NCI-H510A (cell line): Measurements from ENCODE around the gene HMGCR.
A peak's percentile ranks its signal among the peaks of the same experiment; 100 is the strongest.
"Not testable (repeated sequence)": the region's sequence is repeated elsewhere in the genome, so short reads cannot be mapped to it uniquely, and the experiment has no call there.

Experiments
- DNase-seq: peaks from one replicate; lab custom pipeline; 2025; lab: John Stamatoyannopoulos, UW

HMGCR gene

DNA sequence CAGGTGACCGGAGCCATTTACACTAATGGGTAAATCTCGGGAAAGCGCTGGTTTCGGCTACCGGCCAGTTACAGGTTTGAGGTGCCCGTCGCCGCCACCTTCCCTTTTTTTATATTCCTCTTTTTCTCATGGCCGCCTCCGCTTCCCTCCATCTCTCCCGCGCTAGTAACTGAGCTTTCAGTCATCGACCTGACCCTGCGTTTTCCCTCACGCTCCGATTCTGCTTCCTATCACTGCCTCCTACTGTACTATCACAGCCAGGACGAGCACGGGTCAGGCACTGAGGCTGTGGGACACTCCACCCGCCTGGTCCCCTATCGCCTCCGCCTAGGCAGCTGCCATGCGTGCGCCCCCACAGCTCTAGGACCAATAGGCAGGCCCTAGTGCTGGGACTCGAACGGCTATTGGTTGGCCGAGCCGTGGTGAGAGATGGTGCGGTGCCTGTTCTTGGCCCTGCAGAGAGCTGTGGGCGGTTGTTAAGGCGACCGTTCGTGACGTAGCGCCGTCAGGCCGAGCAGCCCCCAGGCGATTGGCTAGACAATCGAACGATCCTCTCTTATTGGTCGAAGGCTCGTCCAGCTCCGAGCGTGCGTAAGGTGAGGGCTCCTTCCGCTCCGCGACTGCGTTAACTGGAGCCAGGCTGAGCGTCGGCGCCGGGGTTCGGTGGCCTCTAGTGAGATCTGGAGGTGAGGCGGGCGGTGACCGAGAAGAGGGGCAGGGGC is at the start of gene HMGCR:
TSS of gene HMGCR (plus strand) at position 606 of the 722 bp plus-strand sequence. CDS start 5,386 bp downstream, outside the sequence.
- peak; percentile 93 for DNase-seq

DNA sequence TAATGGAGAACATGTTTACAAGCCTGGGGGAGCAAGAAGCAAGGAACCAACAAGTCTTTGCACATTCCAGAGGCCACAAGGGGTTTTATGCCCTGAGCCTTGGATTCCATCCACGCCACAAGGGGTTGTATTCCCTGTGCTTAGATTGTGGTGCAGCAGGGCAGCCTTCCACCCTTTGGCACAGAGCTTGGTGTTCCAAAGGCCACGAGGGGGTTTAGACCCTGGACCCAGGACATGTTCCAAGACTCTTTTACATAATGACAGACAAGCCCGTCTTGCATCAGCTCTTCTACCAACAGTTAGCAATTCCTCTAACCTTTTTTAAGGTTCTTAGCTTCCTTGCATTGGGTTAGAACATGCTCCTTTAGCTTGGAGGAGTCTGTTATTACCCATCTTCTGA is 45.2 kb upstream of the HMGCR start:
- not testable (repeated sequence) for DNase-seq

DNA sequence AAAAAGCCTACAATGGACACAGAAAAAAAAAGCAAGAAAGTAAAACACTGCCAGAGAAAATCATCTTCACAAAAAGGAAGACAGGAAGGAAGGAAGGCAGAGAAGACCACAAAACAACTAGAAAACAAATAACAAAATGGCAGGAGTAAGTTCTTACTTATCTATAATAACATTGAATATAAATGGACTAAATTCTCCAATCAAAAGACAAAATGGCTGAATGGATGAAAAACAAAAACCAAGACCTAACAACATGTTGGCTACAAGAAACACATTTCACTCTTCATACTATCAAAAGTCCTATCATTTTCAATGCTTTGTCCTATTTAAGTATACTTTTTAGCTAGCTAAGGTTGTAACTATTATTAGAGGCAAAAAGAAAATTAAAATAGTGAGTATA is 36.9 kb upstream of the HMGCR start:
- DNase-seq: no peak

DNA sequence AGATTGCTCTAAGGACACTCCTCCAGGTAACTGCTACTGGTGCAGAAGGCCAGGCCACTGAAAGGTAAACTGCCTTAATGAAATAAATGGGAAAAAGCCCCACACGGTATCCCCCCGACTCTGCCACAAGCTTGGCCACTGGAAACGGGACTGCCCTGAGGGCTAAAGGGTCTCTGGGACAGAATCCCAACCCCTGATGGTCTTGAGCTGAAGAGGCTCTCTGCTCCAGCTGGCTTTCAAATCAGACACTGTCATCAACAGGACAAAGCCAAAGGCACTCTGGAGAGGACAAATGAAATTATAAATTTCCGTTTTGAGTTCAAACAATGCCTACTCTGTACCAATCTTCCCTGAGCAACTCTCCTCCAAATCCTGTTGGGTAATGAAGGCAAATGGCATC is 33.6 kb upstream of the HMGCR start:
- no peak for DNase-seq

DNA sequence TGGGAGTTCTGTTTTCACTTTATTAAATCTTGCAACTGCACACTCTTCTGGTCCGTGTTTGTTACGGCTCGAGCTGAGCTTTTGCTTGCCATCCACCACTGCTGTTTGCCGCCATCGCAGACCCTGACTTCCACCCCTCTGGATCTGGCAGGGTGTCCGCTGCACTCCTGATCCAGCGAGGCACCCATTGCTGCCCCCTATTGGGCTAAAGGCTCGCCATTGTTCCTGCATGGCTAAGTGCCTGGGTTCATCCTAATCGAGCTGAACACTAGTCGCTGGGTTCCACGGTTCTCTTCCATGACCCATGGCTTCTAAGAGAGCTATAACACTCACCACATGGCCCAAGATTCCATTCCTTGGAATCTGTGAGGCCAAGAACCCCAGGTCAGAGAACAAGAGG is 32.5 kb upstream of the HMGCR start:
- DNase-seq: not testable (repeated sequence)

DNA sequence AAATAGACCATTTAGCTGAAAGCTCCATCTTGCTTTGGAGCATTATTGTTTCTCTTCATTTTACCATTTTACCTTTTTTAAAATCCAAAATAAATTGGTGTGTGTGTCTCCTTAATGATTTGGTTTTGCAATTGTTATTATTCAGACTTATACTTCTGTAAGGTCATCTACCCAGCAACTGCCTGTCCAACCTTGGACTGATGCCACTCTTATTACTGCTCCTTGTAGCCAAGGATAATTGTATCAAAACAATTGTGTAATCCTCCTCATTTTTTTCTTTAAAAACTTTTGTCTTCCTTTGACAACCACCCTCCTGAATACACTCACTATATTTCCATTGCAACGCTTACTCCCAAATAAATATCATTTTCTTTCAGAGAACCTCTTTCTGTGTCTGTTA is 30.3 kb upstream of the HMGCR start:
- no peak for DNase-seq

DNA sequence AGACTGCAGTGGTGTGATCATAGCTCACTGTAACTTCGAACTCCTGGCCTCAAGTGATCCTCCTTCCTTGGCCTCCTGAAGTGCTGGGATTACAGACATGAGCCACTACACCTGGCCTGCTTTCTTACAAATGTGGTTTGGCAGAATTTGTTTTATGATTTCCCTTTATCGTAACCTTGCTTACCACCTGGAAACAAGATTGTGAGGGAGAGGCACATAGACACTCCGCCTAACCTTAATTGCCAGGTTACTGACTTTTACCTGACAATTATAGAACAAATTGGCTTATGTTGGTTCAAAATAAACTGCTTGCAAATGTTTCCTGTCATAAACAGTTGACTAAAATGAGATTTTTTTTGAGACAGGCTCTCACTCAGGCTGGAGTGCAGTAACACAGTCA is 26.8 kb upstream of the HMGCR start:
- DNase-seq: no peak

DNA sequence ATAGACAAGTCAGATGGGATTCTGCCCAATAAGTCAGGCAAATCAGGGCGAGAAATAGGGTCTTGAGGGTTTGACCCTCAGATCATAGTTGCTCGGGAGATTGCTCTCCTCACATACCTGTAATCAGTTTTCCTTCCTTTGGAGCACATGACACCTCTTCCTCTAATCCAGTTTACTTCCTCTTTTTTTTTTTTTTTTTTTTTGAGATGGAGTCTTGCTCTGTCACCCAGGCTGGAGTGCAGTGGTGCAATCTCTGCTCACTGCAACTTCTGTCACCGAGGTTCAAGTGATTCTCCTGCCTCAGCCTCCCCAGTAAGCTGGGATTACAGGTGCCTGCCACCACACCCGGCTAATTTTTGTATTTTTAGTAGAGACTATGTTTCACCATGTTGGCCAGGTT is 17.9 kb upstream of the HMGCR start:
- not testable (repeated sequence) for DNase-seq

DNA sequence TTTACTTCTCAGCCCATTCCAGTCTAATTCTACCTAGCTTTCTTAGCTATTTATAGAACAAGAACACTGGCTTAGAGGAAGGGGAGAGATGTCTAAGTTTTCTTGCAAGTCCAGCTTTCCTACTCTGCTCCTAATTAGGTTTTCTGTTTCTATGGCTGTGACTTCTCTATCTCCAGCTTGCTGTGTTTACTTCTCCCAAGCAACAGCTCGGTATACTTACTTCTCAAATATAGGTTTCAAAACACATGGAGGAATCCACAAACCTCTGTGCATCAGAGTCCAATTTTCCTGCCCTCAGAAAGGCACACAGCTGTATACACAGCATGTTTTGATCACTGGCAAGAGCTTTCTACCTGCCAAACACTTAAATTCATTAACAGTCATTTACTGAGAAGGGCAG is 17.4 kb upstream of the HMGCR start:
- DNase-seq: no peak

DNA sequence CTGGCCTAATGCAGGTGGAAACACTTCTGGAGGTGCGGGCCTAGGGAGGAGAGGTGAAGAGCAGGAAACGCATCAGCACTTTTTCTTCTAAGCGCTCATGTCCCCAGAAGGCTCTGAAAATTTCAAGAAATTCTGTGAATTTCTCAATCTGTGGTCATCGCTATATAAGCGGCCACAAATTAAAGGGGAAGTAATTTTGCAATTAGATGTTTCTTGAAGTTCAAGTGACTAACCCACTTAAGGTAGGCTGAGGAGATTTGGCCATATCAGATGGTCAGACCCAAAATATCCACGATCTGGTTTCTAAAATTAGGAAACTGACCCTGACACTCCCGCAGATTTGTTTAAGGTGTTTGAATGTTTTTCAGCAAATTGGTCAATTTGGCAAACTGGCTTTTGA is 16.6 kb upstream of the HMGCR start:
- no peak for DNase-seq

DNA sequence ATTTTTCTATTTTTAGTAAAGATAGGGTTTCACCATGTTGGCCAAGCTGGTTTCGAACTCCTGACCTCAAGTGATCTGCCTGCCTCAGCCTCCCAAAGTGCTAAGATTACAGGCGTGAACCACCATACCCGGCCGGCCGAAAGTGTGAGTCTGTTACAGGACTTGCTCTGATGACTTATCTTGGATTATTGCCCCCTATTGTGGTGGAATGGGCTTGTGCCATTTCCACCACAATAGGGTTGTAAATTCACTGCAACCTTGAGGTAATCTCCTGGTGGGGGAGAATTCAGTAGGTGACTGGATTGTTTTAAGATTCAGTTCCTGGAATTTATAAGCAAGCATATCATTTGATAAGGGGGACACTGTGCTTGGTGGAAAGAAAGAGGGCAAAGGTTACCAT is 15.0 kb upstream of the HMGCR start:
- DNase-seq: no peak

DNA sequence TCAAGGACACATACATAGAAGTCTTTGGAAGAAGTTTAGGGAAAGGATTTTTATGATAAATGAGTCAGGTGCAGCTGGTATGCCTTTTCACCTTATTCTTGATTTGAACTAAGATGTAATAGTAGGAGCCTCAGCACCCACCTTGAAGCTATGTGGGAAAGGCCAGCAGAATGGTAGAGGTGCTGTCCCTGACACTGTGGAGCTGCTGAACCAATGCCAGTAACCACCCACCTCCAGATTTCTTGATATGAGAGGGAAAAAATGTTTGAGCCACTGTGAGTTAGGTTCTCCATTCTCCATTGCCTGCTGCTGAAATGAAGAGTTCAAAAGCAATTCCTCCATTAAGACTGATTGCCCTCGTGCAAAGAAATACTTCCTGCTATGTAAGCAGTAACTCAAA is 12.2 kb upstream of the HMGCR start:
- no peak for DNase-seq

DNA sequence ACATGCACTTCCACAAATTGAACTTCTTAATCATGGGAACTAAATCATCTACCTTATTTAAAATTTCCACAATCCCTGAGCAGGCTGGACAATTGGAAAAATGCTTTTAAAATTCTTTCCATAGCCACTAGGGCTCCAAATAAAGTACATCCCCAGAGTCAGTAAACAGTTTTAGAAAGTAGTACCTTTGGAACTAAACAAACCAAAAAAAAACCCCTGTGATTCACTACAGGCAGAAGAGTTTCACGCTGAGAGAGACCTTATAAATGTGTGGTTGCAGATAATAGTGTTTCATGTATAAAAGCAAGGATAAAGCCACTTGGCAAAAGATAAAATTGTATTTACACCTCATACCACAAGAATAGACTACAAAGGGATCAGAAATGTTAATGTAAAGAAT is 11.8 kb upstream of the HMGCR start:
- DNase-seq: no peak

DNA sequence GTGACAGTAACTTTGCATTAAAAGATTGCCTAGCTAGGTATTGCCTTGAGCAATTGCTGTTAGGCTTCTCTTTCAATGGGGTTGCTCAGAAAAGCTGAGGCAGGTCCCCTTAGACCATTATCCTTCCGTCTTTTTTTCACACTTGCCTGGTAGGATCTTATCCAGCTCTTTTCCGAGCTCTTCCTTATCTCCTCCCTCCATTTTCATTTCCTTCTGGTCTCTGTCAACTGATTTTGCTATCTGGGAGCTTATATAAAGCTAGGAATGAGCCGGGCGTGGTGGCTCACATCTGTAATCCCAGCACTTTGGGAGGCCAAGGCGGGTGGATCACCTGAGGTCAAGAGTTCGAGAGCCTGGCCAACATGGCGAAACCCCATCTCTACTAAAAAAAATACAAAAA is 6.6 kb upstream of the HMGCR start:
- DNase-seq: no peak

DNA sequence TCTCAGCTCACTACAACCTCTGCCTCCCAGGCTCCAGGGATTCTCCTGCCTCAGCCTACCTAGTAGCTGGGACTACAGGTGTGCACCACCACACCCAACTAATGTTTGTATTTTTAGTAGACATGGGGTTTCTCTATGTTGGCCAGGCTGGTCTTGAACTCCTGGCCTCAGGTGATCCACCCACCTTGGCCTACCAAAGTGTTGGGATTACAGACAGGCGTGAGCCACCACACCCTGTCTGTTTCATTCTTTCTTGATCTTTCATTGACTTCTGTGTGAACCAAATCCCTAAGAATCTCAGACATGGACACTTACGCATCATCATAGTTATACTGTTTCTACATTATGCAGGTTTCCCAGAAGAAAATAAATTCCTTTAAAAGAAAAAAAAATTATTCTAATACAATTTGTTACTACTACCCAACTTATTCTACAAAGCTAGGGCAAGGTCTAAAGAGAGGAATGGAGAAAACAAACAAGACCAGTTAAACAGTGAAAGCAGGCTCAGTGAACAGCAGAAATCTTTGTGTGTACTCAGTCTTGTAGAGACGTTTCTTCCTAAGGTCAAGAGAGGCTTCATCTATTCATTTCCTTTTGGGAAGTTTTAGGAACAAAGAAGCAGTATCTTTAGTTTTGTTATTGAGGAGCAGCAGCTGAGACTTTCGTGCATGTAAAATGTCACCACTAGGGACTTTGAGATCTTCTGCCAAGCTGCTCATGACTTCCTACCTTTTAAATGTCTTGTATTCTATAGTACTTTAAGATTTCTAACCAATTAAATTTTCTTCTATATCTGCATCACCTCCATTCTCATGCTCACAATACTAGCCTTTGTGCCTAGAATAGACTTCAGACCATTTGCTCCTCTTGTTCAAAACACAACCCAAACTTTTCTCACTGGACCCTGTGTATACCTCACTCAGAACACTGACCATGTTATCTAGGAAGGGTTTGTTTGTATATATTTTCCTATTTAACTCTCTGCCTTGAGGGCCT is 5.6 kb upstream of the HMGCR start:
- DNase-seq: no peak

DNA sequence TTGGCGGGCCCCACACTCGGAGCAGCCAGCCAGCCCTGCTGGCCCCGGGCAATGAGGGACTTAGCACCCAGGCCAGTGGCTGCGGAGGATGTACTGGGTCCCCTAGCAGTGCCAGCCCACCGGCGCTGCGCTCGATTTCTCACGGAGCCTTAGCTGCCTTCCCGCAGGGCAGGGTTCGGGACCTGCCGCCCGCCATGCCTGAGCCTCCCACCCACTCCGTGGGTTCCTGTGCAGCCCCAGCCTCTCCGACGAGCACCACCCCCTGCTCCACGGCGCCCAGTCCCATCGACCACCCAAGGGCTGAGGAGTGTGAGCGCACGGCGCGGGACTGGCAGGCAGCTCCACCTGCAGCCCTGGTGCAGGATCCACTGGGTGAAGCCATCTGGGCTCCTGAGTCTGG is 3.3 kb upstream of the HMGCR start:
- not testable (repeated sequence) for DNase-seq

DNA sequence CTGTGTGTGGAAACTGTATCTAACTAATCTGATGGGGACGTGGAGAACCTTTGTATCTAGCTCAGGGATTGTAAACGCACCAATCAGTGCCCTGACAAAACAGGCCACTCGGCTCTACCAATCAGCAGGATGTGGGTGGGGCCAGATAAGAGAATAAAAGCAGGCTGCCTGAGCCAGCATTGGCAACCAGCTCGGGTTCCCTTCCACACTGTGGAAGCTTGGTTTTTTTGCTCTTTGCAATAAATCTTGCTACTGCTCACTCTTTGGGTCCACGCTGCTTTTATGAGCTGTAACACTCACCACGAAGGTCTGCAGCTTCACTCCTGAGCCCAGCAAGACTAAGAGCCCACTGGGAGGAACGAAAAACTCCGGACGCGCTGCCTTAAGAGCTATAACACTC is 2.6 kb upstream of the HMGCR start:
- not testable (repeated sequence) for DNase-seq

DNA sequence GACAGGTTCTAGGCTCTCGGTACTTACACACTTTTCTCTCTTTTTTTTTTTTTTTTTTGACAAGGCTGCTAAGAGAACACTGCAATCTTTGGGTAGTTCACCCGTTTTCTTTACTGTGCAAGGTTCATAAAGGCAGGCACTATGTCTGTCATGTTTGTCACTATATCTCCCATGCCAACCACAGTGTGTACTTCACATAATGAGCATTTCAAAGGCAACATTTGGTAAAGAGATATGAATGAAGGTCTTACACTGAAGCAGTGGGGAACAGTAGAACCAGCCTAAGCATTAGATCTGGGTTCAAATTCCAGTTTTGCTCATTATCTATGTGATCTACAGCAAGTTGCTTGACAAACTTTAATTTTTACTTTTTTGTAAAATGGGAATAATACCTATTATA is 1.5 kb upstream of the HMGCR start:
- no peak for DNase-seq

DNA sequence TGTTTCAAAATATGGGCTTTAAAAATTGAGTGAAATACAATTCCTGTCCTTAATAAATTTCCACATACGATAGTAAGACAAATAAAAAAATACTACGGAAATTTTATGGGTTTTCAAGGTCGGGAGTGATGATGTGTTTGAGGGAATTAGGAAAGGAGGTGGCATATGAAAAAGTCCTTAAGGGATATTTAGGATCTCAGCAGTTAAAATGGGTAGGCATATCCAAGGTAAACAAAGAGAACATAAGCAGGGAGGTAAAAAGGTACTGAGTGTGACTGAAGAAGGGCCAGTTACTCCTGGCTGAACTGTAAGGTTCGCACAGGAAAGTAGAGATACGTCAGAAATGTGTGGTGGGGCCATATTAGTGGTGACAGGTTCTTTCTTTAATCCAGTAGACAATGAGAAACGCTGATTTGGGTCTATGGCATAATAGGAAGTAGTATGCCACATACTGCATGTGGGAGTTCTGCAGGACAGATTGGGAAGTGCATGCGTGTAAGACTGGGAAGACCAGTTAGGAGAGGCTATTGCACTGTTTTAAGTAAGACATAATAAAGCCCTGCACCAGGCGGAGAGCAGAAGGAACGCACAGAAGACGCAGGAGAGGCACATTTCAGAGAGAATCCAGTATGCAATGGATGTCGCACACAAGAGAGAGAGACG is 937 bp upstream of the HMGCR start:
- DNase-seq: peak; percentile 42

DNA sequence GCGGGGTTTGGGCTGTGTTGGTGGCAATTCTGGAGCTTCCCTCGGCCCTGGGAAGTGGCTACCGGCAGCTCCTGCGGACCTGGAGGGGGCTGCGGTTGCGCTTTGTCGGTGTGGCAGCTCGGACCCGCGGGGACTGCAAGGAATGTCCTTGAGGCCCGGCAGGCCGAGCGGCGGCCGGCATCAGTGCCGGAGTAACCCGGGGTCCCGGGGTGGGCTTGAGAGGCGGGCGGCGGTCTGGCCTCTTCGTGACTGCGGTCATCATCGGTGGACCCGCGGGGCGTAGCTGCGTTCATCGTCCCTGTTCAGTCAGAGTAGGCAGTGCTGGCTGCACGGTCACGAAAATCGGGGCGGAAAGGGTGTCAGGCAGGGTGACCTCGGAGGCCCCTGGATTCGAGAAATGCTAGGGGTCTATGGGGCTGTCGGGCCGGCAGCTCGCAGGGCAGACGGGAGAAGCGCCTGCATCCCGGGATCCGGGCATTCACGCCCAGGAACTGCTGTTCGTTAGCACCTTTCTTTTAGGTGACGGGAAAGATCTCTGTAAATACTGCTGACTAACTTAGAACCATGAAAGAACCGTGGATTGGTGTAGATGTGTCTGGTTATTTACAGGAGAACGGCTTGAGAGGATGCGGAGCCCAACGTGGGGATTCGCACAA is 474 bp downstream of the HMGCR start:
- no peak for DNase-seq

DNA sequence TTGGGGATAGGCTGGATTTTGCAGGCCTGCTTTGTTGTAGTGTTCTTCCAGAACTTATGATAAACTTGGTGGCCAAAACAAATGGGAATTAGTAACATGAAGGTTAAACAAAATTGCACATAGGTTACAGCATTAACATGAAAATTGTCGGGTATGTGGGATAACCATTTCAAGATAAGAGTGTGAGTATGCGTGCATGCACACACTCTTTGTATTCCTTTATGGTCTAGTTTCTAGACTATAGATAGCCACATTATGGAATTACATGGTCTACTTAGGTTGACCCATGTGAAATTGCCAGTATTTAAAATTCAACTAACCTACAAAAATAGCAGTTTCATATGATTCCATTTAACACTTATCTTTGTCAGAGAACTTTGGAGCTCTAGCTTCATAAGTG is 1.4 kb downstream of the HMGCR start:
- DNase-seq: no peak
